Breast epithelium (tissue), 4 donors: Measurements from ENCODE around the gene DMD. TPM values are rescaled to one million over a fixed set of nuclear protein-coding genes. Genes with fewer than 3 reads are reported as not detected.
A peak's percentile ranks its signal among the peaks of the same experiment; 100 is the strongest.

Source experiments
- DNase-seq, 2 donors: peaks; one replicate each; pipeline ENCODE4 v3.0.0-alpha.2; 2019; ENCODE audit warnings: low spot score in 2 of 2
- H3K27ac ChIP-seq, 2 donors: fragments of 200-600 bp; sonication (generic) in 1 of 2; one replicate each; pipeline ENCODE4 v1.5.1; 2016 to 2019; ENCODE audit warnings: mild to moderate bottlenecking in 1 of 2
- H3K27me3 ChIP-seq, 2 donors: fragments of 200-600 bp; sonication (generic) in 1 of 2; one replicate each; pipeline versions ENCODE4 v1.5.1 to v1.6.0; 2017 to 2019; ENCODE audit warnings: control low read depth in 1 of 2, mild to moderate bottlenecking in 1 of 2
- H3K36me3 ChIP-seq: fragments of 200-600 bp; one replicate; pipeline ENCODE4 v1.5.1; 2019
- H3K4me1 ChIP-seq, 2 donors: fragments of 200-600 bp; sonication (generic); one replicate each; pipeline ENCODE4 v1.5.1; 2016 to 2019; ENCODE audit warnings: control low read depth in 1 of 2
- H3K4me3 ChIP-seq, 3 donors: fragments of 200-600 bp; sonication (generic); 1 replicate in 2 of 3; 2 replicates in 1 of 3; pipeline ENCODE4 v1.5.1; 2016 to 2019; ENCODE audit warnings: mild to moderate bottlenecking in 3 of 3, moderate library complexity in 2 of 3
- H3K9me3 ChIP-seq, 2 donors: fragments of 200-600 bp; sonication (generic) in 1 of 2; one replicate each; pipeline ENCODE4 v1.5.1; 2016 to 2019; ENCODE audit warnings: control low read depth in 1 of 2
- POLR2A ChIP-seq: fragments of 450-650 bp; IDR thresholded peaks from one replicate; pipeline ENCODE4 v1.6.1; 2016; ENCODE audit warnings: antibody characterized with exemption, mild to moderate bottlenecking, moderate library complexity
- POLR2AphosphoS5 ChIP-seq, 3 donors: sonication (generic); formaldehyde crosslinking; IDR thresholded peaks; one replicate each; pipeline ENCODE4 v1.6.1; 2017; ENCODE audit warnings: antibody characterized with exemption in 3 of 3
- intact Hi-C: fragments of 100-400 bp; cut with DNase I; formaldehyde crosslinking; loops from one replicate; pipeline ENCODE4 v1.15.1; 2023; ENCODE audit warnings: low total_unique reads
- total RNA-seq, 3 donors: library from RNA; depleted of rRNA; stranded (reverse); fragments of >200 nt; gene quantifications; one replicate each; pipeline ENCODE4 v1.1.0, GENCODE V29; 2016
- TF ChIP-seq, protein P1 (sequence below), 3 donors: fragments of 450-650 bp; IDR thresholded peaks; one replicate each; pipeline ENCODE4 v1.5.1; 2016 to 2017; ENCODE audit warnings: antibody characterized with exemption in 3 of 3, mild to moderate bottlenecking in 3 of 3, moderate library complexity in 3 of 3

DMD gene
- total RNA-seq, 3 donors from 2014 or later: 57.0 to 135 (median 65.2) TPM

- no peak for DNase-seq
- no peak overlapping the region for H3K27ac ChIP-seq
- intact Hi-C loops: no loop called here
- no peaks in the 10 kb centered on the region for H3K4me1 ChIP-seq
- H3K9me3 ChIP-seq: no peaks in the 10 kb centered on the region
- no peaks in the 10 kb centered on the region for H3K36me3 ChIP-seq
- no peak overlapping the region for H3K4me3 ChIP-seq
- TF ChIP-seq POLR2A: no peak
- peaks cover 0 to 17% of the 10 kb centered on the region in 2 donors for H3K27me3 ChIP-seq
Observed at GRCh38 chrX:33062041-33062440, 149.3 kb downstream of the DMD start.

GRCh38 chrX:33053001-33053400 lies 158.3 kb downstream of the DMD start:
- intact Hi-C loops: no loop called here
- H3K27me3 ChIP-seq: no peaks in the 10 kb centered on the region
- H3K4me1 ChIP-seq: no peaks in the 10 kb centered on the region
- no peak for DNase-seq
- TF ChIP-seq POLR2AphosphoS5 (IDR thresholded peaks at IDR 0.05) (no peak), POLR2A (no peak)
- TF ChIP-seq, protein P1, sequence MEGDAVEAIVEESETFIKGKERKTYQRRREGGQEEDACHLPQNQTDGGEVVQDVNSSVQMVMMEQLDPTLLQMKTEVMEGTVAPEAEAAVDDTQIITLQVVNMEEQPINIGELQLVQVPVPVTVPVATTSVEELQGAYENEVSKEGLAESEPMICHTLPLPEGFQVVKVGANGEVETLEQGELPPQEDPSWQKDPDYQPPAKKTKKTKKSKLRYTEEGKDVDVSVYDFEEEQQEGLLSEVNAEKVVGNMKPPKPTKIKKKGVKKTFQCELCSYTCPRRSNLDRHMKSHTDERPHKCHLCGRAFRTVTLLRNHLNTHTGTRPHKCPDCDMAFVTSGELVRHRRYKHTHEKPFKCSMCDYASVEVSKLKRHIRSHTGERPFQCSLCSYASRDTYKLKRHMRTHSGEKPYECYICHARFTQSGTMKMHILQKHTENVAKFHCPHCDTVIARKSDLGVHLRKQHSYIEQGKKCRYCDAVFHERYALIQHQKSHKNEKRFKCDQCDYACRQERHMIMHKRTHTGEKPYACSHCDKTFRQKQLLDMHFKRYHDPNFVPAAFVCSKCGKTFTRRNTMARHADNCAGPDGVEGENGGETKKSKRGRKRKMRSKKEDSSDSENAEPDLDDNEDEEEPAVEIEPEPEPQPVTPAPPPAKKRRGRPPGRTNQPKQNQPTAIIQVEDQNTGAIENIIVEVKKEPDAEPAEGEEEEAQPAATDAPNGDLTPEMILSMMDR (IDR thresholded peaks at IDR 0.05): no peak
- H3K27ac ChIP-seq: no peak overlapping the region
- no peaks in the 10 kb centered on the region for H3K36me3 ChIP-seq
- no peak overlapping the region for H3K4me3 ChIP-seq
- no peaks in the 10 kb centered on the region for H3K9me3 ChIP-seq

DNA sequence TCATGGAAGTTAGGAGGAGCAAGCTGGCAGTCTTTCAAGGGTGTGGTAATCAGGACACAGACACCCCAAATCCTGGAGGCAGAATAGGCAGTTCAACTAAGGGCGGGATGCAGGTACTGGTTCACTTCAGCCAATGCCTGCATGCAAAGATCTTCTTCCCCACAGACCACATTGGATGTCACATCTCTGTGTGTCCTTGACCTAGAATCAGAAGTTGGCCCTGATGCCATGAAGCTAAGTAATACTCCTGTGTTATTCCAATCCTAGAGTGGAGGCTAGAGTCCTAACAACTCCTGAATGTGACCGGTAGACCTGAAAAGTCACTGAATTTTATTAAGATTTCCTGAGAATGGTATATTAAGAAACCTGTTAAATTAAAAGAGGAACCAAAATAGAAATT lies 165.5 kb downstream of the DMD start:
- Histone ChIP-seq H3K4me1 (peaks cover 0 to 3% of the 10 kb centered on the region in 2 donors), H3K9me3 (no peaks in the 10 kb centered on the region), H3K36me3 (no peaks in the 10 kb centered on the region), H3K4me3 (no peak overlapping the region), H3K27me3 (peaks cover 0 to 3% of the 10 kb centered on the region in 2 donors), H3K27ac (no peak overlapping the region)
- no peak for DNase-seq
- TF ChIP-seq POLR2A: no peak
- TF ChIP-seq POLR2AphosphoS5 (IDR thresholded peaks at IDR 0.05): no peak
- intact Hi-C loops: no loop called here

GRCh38 chrX:33045245-33045644 lies 166.1 kb downstream of the DMD start:
- Histone ChIP-seq H3K4me3 (no peak overlapping the region), H3K27ac (no peak overlapping the region), H3K36me3 (no peaks in the 10 kb centered on the region), H3K27me3 (peaks cover 0 to 3% of the 10 kb centered on the region in 2 donors), H3K4me1 (peaks cover 0 to 3% of the 10 kb centered on the region in 2 donors), H3K9me3 (no peaks in the 10 kb centered on the region)
- TF ChIP-seq POLR2A (no peak), POLR2AphosphoS5 (IDR thresholded peaks at IDR 0.05) (no peak)
- TF ChIP-seq, protein P1 (IDR thresholded peaks at IDR 0.05): no peak
- no peak for DNase-seq
- intact Hi-C loops: no loop called here

- no peak for DNase-seq
- Histone ChIP-seq H3K27ac (no peak overlapping the region), H3K36me3 (no peaks in the 10 kb centered on the region), H3K4me1 (peaks cover 0 to 3% of the 10 kb centered on the region in 2 donors), H3K9me3 (no peaks in the 10 kb centered on the region), H3K4me3 (no peak overlapping the region), H3K27me3 (peaks cover 0 to 3% of the 10 kb centered on the region in 2 donors)
- TF ChIP-seq POLR2AphosphoS5 (IDR thresholded peaks at IDR 0.05): no peak
- no peak for TF ChIP-seq POLR2A
- TF ChIP-seq, protein P1 (IDR thresholded peaks at IDR 0.05): no peak
- intact Hi-C loops: no loop called here
Observed at GRCh38 chrX:33041141-33041540, 170.2 kb downstream of the DMD start.

DNA sequence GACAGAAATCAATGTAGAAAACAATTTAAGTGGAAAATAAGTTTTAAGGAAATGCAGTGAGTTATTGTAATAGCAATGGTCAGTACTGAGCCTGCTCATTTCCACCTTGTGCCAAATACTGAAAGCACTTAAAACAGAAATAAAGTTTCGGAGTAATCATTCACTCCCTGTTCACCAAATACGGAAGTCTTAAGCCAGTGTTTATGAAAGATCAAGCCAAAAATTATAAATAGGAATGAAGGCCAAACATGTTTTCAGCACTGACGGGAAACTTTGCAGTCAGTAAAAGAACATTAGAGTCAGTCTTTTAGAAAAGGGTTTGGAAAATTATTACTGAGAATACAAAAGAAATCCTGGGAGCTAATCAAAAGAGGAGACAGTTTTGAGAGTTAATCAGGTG lies 178.6 kb downstream of the DMD start:
- TF ChIP-seq, protein P1 (IDR thresholded peaks at IDR 0.05): no peak
- TF ChIP-seq POLR2AphosphoS5 (IDR thresholded peaks at IDR 0.05) (no peak), POLR2A (no peak)
- H3K27ac ChIP-seq: peak overlapping the region; percentile 56 to 57
- H3K36me3 ChIP-seq: no peaks in the 10 kb centered on the region
- intact Hi-C loops: no loop called here
- peaks cover 0 to 12% of the 10 kb centered on the region in 2 donors for H3K27me3 ChIP-seq
- H3K4me1 ChIP-seq: no peaks in the 10 kb centered on the region
- no peak overlapping the region for H3K4me3 ChIP-seq
- DNase-seq: no peak
- no peaks in the 10 kb centered on the region for H3K9me3 ChIP-seq
